ENCODE measurements around the gene CCDC192.

GRCh38 chr5:127944125-127944524 lies 240.9 kb downstream of the CCDC192 start:
- TF ChIP-seq POLR2AphosphoS5 (IDR thresholded peaks at IDR 0.05; ENCODE audit: low read depth, low read length) (no peak), POLR2A (IDR thresholded peaks at IDR 0.05; ENCODE audit: low read depth, low read length) (no peak), SPI1 (IDR thresholded peaks at IDR 0.05; ENCODE audit: low read depth, low read length) (no peak)
